Astrocyte (in vitro differentiated cells and primary cell): ENCODE results near the gene CD99L2. TPM values are rescaled to one million over a fixed set of nuclear protein-coding genes. Genes with fewer than 3 reads are reported as not detected.
A peak's percentile ranks its signal among the peaks of the same experiment; 100 is the strongest.

Experiments
- DNase-seq: peaks from one replicate; pipeline ENCODE4 v3.0.0-alpha.2; 2010; ENCODE audit warnings: low read depth
- FAIRE-seq: peaks from 2 replicates; lab custom pipeline; 2011; peaks lifted over from hg19 to GRCh38; lab: Jason Lieb, UNC
- H2AFZ ChIP-seq: 2 replicates; pipeline ENCODE4 v1.6.0; 2012; ENCODE audit warnings: low read depth, low read length, inconsistent platforms
- H3K27ac ChIP-seq: 2 replicates; pipeline ENCODE4 v1.5.1; 2011; ENCODE audit warnings: low read depth, low read length, inconsistent platforms
- H3K27me3 ChIP-seq: 2 replicates; pipeline ENCODE4 v1.6.0; 2011; ENCODE audit warnings: low read length, inconsistent platforms; ENCODE audit not compliant: insufficient read depth
- H3K36me3 ChIP-seq: 2 replicates; pipeline ENCODE4 v1.5.1; 2011; ENCODE audit warnings: low read length, inconsistent platforms; ENCODE audit not compliant: insufficient read depth
- H3K4me1 ChIP-seq: 2 replicates; pipeline ENCODE4 v1.5.1; 2011; ENCODE audit warnings: low read length, inconsistent platforms; ENCODE audit not compliant: insufficient read depth
- H3K4me2 ChIP-seq: 2 replicates; pipeline ENCODE4 v1.6.0; 2012; ENCODE audit warnings: low read length, inconsistent platforms
- H3K4me3 ChIP-seq: 2 replicates; pipeline ENCODE4 v1.5.1; 2011; ENCODE audit warnings: low read depth, mild to moderate bottlenecking, low read length, inconsistent platforms; ENCODE audit not compliant: insufficient read depth
- H3K79me2 ChIP-seq: 2 replicates; pipeline ENCODE4 v1.6.0; 2012; ENCODE audit warnings: mild to moderate bottlenecking, low read length, inconsistent platforms; ENCODE audit not compliant: insufficient read depth
- H3K9ac ChIP-seq: 2 replicates; pipeline ENCODE4 v1.6.0; 2012; ENCODE audit warnings: mild to moderate bottlenecking, low read length, inconsistent platforms
- H3K9me3 ChIP-seq: 2 replicates; pipeline ENCODE4 v1.5.1; 2012; ENCODE audit warnings: low read depth, mild to moderate bottlenecking, low read length, inconsistent platforms; ENCODE audit not compliant: insufficient read depth
- H4K20me1 ChIP-seq: 2 replicates; pipeline ENCODE4 v1.6.0; 2012; ENCODE audit warnings: low read length, inconsistent platforms; ENCODE audit not compliant: insufficient read depth
- H3K27ac Mint-ChIP-seq: one replicate; pipeline ENCODE4 v1.8.0; 2021; ENCODE audit warnings: mild to moderate bottlenecking, mixed read lengths; ENCODE audit not compliant: unreplicated experiment
- H3K27me3 Mint-ChIP-seq: one replicate; pipeline ENCODE4 v1.8.0; 2021; ENCODE audit warnings: low read depth, mixed read lengths; ENCODE audit not compliant: unreplicated experiment
- H3K36me3 Mint-ChIP-seq: one replicate; pipeline ENCODE4 v1.8.0; 2021; ENCODE audit warnings: low read depth, mixed read lengths; ENCODE audit not compliant: unreplicated experiment
- H3K4me1 Mint-ChIP-seq: one replicate; pipeline ENCODE4 v1.8.0; 2021; ENCODE audit warnings: low read depth, mixed read lengths; ENCODE audit not compliant: unreplicated experiment
- H3K4me3 Mint-ChIP-seq: one replicate; pipeline ENCODE4 v1.8.0; 2021; ENCODE audit warnings: mild to moderate bottlenecking, moderate library complexity, mixed read lengths; ENCODE audit not compliant: unreplicated experiment
- H3K9me3 Mint-ChIP-seq: one replicate; pipeline ENCODE4 v1.8.0; 2021; ENCODE audit warnings: mild to moderate bottlenecking, mixed read lengths; ENCODE audit not compliant: unreplicated experiment
- EZH2 ChIP-seq: IDR thresholded peaks from 2 replicates; pipeline ENCODE4 v1.6.1; 2012; ENCODE audit warnings: mild to moderate bottlenecking, low read length, inconsistent platforms; ENCODE audit not compliant: insufficient read depth
- total RNA-seq: library from RNA; stranded (reverse); gene quantifications from 2 replicates; pipeline ENCODE4 v1.2.1, GENCODE V29; 2021
- TF ChIP-seq, protein P1 (sequence below): IDR thresholded peaks from 2 replicates; pipeline ENCODE4 v1.5.1; 2011; ENCODE audit warnings: low read depth, mild to moderate bottlenecking, inconsistent platforms, low read length, moderate library complexity; ENCODE audit not compliant: insufficient read depth

Gene CD99L2
- total RNA-seq, 1 donor from 2014 or later, result 38.4 TPM

DNA sequence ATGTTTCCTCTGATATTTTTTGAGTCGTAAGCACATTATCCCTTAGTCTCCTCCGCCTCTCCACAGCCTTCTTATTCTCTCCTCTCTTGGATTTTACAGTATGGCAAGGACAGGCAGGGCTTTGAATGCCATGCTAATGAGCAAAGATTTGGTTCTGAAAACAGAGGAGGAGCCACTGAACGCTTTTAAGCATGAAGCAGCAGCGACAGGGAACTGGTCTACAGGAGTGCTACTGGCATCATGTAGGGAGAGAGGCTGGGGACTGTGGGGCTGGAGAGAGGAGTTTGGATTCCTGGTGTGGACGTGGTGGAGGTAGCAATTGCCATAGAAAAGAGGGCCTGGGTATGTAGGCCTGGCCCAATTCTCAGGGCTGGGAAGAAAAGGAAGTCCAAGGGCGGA lies 4.6 kb upstream of the CD99L2 start:
- FAIRE-seq, result no peak

DNA sequence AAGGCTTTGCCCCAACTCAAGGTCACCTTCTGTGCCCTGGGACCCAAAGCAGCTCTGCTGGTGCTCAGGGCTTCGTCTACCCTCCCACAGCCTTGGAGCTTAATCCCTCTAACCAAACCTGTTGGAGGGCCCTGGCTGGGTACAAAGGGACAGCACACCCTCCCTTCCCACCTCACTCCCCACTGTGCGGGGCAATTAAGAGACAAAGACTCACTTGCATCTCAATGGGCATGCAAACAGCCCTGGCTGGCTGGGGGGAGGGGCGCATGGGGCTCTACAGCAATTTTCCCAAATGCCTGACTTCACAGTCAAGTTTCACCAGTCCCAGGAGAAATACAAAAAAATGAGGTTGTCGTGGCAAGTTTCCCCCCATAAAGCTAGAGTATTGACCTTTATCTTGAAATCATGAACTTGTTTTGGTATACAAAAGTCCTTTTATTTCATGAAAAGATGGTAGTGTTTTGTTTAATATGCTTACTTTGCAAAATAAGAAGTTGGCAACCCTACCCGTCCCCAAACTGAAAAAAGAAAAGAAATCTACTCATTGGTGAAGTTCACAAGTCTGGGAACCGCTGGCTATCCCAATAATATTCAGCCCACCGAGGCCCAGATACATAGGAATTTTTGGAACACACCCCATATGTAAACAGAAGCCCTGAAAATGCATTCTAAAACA lies 4.1 kb upstream of the CD99L2 start:
- H3K9me3 Mint-ChIP-seq, result no peaks in the 10 kb centered on the region
- TF ChIP-seq, protein P1, sequence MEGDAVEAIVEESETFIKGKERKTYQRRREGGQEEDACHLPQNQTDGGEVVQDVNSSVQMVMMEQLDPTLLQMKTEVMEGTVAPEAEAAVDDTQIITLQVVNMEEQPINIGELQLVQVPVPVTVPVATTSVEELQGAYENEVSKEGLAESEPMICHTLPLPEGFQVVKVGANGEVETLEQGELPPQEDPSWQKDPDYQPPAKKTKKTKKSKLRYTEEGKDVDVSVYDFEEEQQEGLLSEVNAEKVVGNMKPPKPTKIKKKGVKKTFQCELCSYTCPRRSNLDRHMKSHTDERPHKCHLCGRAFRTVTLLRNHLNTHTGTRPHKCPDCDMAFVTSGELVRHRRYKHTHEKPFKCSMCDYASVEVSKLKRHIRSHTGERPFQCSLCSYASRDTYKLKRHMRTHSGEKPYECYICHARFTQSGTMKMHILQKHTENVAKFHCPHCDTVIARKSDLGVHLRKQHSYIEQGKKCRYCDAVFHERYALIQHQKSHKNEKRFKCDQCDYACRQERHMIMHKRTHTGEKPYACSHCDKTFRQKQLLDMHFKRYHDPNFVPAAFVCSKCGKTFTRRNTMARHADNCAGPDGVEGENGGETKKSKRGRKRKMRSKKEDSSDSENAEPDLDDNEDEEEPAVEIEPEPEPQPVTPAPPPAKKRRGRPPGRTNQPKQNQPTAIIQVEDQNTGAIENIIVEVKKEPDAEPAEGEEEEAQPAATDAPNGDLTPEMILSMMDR, result no peak
- no peak for TF ChIP-seq EZH2
- H3K27ac Mint-ChIP-seq, result no peak overlapping the region
- Histone ChIP-seq H3K4me3 (no peak overlapping the region), H3K4me2 (no peak overlapping the region), H3K27ac (no peak overlapping the region), H3K79me2 (peaks cover 2% of the 10 kb centered on the region), H4K20me1 (no peaks in the 10 kb centered on the region), H3K27me3 (no peaks in the 10 kb centered on the region), H2AFZ (no peak overlapping the region), H3K4me1 (peaks cover 2% of the 10 kb centered on the region), H3K36me3 (no peaks in the 10 kb centered on the region), H3K9ac (no peak overlapping the region), H3K9me3 (no peaks in the 10 kb centered on the region)
- H3K36me3 Mint-ChIP-seq, result no peaks in the 10 kb centered on the region
- DNase-seq, result no peak
- no peak overlapping the region for H3K4me3 Mint-ChIP-seq
- FAIRE-seq, result no peak
- H3K27me3 Mint-ChIP-seq, result peaks cover 11% of the 10 kb centered on the region
- no peaks in the 10 kb centered on the region for H3K4me1 Mint-ChIP-seq

More for the DNA sequence above, 4.6 kb upstream of the CD99L2 start:
- Histone ChIP-seq H3K79me2 (no peaks in the 10 kb centered on the region), H3K4me1 (peaks cover 2% of the 10 kb centered on the region), H3K4me2 (no peak overlapping the region), H3K36me3 (no peaks in the 10 kb centered on the region), H3K9me3 (no peaks in the 10 kb centered on the region), H4K20me1 (no peaks in the 10 kb centered on the region), H3K9ac (no peak overlapping the region), H3K4me3 (no peak overlapping the region), H3K27me3 (no peaks in the 10 kb centered on the region), H3K27ac (no peak overlapping the region), H2AFZ (no peak overlapping the region)
- H3K4me3 Mint-ChIP-seq, result no peak overlapping the region
- TF ChIP-seq EZH2, result no peak
- TF ChIP-seq, protein P1, result no peak
- H3K4me1 Mint-ChIP-seq, result no peaks in the 10 kb centered on the region
- H3K27me3 Mint-ChIP-seq, result peaks cover 11% of the 10 kb centered on the region
- no peak overlapping the region for H3K27ac Mint-ChIP-seq
- no peaks in the 10 kb centered on the region for H3K9me3 Mint-ChIP-seq
- H3K36me3 Mint-ChIP-seq, result no peaks in the 10 kb centered on the region
- no peak for DNase-seq

DNA sequence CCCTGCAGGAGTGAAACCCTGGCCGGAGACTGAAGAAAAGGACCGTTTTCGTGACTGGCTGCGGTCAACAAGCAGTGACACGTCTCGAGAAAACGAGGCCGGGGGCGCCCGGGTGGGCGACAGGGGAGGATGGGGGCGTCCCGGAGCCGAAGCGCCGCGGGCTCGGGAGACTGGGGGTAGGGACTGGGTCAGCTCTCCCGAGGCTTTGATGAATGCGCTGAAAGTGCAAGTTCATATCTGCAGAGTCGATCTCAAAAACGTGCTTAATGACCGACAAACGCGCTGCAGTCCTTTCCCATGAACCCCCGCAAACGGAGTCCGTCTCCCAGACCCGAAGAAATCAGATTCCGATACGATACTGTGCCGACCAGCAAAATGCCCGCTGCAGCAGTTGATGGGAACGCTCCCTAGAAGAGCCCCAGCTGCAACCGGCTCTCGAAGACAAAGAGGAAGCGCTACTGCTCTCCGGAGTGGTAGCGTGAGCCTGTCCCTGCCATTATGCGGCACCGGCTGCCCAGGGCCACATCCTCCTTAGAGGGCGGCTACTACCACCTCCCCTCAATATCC lies 806 bp upstream of the CD99L2 start:
- no peaks in the 10 kb centered on the region for H3K9me3 ChIP-seq
- peak overlapping the region; percentile 64 for H3K4me3 ChIP-seq
- peaks cover 18% of the 10 kb centered on the region for H3K79me2 ChIP-seq
- peaks cover 11% of the 10 kb centered on the region for H3K27me3 Mint-ChIP-seq
- no peaks in the 10 kb centered on the region for H3K36me3 ChIP-seq
- peak overlapping the region; percentile 93 for H3K4me2 ChIP-seq
- DNase-seq (peak; percentile 8), FAIRE-seq (no peak)
- no peak overlapping the region for H3K27ac Mint-ChIP-seq
- no peaks in the 10 kb centered on the region for H3K9me3 Mint-ChIP-seq
- TF ChIP-seq EZH2, result no peak
- TF ChIP-seq, protein P1, result no peak
- no peaks in the 10 kb centered on the region for H3K4me1 Mint-ChIP-seq
- peaks cover 2% of the 10 kb centered on the region for H3K4me1 ChIP-seq
- H4K20me1 ChIP-seq, result no peaks in the 10 kb centered on the region
- no peaks in the 10 kb centered on the region for H3K27me3 ChIP-seq
- peak overlapping the region; percentile 84 for H3K4me3 Mint-ChIP-seq
- peak overlapping the region; percentile 47 for H3K27ac ChIP-seq
- H2AFZ ChIP-seq, result peak overlapping the region; percentile 88
- no peaks in the 10 kb centered on the region for H3K36me3 Mint-ChIP-seq
- peak overlapping the region; percentile 83 for H3K9ac ChIP-seq
